Retinal pigment epithelial cell (primary cell): ENCODE data around the gene MBD5.

Source experiments
- DNase-seq: peaks from one replicate; pipeline ENCODE4 v3.0.0-alpha.2; 2010; ENCODE audit warnings: low read depth
- H3K4me3 ChIP-seq: 2 replicates; pipeline ENCODE4 v1.5.1; 2011; ENCODE audit warnings: mild to moderate bottlenecking, low read length, control low read depth, moderate library complexity
- TF ChIP-seq, protein P1 (sequence below): conservative IDR thresholded peaks from 2 replicates; pipeline ENCODE4 v1.5.1; 2011; ENCODE audit warnings: low read depth, low read length, control low read depth, inconsistent platforms

MBD5 gene

DNA sequence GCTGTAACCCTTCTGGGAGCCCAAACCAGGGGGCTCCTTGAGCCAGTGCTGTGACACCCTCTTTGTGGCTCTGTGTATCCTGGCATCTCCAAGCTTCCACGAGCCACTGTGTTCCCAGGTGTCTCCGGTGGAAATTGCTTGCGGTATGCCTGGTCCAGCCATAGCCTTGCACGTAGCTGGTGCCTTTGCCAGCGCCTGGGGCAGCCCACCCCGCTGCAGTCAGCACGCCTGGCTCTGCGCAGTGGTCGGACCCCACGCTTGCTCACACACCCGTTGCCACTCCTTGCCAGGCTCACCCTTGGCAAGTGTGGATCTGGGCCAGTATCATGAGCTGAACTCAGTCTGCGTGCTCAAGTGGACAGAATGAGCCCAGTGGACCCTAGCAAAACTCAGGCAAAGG, 152.3 kb downstream of the MBD5 start:
- H3K4me3 ChIP-seq: no peak overlapping the region
- DNase-seq: no peak
- TF ChIP-seq, protein P1, sequence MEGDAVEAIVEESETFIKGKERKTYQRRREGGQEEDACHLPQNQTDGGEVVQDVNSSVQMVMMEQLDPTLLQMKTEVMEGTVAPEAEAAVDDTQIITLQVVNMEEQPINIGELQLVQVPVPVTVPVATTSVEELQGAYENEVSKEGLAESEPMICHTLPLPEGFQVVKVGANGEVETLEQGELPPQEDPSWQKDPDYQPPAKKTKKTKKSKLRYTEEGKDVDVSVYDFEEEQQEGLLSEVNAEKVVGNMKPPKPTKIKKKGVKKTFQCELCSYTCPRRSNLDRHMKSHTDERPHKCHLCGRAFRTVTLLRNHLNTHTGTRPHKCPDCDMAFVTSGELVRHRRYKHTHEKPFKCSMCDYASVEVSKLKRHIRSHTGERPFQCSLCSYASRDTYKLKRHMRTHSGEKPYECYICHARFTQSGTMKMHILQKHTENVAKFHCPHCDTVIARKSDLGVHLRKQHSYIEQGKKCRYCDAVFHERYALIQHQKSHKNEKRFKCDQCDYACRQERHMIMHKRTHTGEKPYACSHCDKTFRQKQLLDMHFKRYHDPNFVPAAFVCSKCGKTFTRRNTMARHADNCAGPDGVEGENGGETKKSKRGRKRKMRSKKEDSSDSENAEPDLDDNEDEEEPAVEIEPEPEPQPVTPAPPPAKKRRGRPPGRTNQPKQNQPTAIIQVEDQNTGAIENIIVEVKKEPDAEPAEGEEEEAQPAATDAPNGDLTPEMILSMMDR: no peak

DNA sequence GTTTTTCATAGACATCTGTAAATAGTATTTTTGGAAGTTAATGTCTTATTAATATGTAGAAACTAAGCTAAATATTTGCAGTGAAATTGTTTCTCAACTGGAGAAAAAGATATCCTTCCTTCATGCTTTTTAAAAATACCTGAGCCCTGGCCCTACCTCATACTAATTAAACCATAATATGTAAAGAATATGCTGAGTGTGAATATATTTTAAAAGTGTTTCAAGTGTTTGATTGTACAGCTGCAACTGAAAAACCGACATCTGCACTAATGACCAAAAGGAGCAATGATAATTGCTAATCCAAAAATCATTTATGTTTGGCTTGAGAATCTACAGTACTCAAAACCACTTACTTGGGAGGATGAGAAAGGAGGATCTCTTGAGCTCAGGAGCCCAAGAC, 156.7 kb downstream of the MBD5 start:
- no peak overlapping the region for H3K4me3 ChIP-seq
- TF ChIP-seq, protein P1: no peak
- DNase-seq: no peak

DNA sequence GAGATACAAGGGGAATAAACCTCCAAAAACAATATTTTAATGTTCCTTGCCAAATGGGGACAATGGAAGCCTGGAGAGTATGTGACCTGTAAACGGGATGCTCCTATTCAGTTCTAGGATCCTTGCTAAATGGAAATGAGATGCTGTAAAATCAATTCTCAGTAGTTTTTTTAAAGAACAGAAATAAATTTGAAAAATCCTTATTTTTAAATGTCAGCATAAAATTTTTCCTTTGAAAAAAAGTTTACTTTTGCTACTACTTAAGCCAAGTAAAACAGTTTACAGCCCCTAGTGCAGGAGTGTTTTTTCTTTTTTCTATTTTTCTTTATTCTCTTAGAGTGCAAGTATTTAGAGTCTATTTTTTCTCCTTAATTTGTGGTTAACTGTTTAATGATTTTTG, 158.8 kb downstream of the MBD5 start:
- H3K4me3 ChIP-seq: no peak overlapping the region
- TF ChIP-seq, protein P1: no peak
- no peak for DNase-seq

DNA sequence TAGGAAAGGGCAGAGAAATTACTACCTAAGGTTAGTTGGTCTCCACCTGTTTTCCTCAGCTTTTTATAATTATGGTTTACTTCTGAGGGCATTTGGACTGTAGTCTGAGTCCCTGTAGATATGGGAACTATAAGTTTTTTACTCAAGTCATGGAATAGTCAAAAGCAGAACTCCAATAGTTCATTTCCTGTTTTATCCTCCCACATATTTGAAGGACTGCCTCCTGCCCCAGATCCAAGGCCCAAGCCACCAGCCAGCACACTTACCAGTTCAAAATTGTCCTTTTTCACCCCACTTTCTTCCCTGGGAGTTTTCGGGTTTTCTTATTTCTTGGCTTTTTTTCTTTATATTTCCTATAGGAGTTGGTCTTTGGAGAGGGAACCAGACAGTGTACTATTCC, 164.1 kb downstream of the MBD5 start:
- TF ChIP-seq, protein P1: no peak
- no peak overlapping the region for H3K4me3 ChIP-seq
- no peak for DNase-seq

DNA sequence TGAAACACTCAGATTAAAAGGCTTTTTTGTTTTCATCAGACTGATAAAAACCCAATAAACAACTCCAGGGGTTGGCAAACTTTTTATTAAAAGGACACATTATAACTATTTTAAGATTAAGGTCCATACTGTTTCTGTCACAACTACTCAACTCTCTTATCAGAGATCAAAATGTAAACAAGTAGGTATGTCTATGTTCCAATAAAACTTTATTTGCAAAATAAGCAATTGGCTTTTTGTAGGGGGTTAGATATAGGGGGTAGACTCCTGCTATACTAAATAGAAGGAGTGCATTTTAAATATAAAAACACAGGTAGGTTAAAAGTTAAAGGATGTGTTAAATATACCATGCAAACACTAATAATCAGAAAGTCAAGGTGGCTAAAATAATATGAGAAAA, 174.0 kb downstream of the MBD5 start:
- TF ChIP-seq, protein P1: no peak
- no peak for DNase-seq
- no peak overlapping the region for H3K4me3 ChIP-seq

DNA sequence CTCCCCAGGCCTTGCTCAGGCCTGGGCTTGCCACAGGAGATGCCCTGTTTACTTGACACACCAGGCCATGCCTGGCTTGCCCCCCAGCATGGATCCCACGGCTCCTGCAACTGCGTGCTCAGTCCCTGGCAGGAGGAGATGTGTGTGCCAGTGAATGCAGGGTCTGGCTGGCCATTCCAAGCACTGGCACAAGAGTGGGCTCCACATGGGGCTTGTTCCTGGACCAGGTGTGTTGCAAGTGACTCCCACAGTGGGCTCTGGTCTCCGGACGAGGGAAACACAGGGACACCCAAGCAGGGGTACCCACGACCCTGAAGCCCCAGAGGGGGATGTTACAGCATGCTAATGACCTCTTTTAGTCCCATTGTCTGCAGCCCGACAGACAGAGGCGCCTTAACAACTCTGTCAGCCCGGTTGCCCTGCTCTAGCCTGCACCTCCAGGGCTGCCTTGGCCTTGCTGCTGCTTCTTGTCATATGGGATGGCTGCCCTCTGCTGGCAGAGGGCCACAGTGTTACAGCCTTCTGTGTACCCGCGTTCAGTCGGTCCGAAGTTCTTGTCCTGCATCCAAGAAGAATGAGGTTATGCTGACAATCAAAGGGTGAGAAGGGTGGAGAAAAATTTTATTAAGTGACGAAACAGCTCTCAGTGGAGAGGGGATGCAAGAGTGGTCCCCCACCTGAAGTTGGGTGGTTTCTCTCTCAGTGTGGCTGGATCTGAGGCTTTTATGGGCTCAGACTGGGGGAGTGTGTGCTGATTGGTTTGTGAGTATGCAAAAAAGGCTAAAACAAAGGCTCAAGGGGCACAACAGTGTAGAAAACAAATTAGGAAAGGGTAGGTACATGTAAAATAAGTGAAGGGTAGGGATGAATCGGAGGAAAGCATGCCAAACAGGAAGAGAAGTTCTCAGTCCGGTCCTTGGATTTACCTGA, 180.4 kb downstream of the MBD5 start:
- no peak for DNase-seq
- TF ChIP-seq, protein P1: peak; percentile 24

DNA sequence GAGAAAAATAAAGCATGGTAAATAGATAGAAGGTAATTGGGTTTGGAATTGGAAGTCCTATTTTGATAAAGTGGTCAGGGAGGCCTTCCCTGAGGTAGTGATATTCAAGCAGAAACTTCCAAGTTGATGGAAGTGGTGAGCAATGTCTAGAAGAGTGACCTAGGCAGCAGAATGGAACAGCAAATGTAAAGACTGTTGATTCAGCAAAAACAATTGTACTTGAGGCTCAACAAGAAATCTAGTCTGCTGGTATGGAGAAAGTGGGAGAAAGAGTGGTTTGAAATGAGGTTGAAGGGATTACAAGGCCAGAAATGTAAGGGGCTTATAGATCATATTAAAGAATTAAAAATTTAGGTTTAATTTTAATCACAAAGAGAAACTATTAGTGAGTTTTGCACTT, 181.3 kb downstream of the MBD5 start:
- no peak for DNase-seq
- no peak overlapping the region for H3K4me3 ChIP-seq
- TF ChIP-seq, protein P1: no peak

More for the DNA sequence above, 180.4 kb downstream of the MBD5 start:
- H3K4me3 ChIP-seq: no peak overlapping the region
